ENCODE measurements around the gene FBLN2. TPM values are rescaled to one million over a fixed set of nuclear protein-coding genes. Genes with fewer than 3 reads are reported as not detected.

Gene FBLN2
- total and polyA plus RNA-seq, 4 donors: 1.3 to 9.1 (median 4.3) TPM

DNA sequence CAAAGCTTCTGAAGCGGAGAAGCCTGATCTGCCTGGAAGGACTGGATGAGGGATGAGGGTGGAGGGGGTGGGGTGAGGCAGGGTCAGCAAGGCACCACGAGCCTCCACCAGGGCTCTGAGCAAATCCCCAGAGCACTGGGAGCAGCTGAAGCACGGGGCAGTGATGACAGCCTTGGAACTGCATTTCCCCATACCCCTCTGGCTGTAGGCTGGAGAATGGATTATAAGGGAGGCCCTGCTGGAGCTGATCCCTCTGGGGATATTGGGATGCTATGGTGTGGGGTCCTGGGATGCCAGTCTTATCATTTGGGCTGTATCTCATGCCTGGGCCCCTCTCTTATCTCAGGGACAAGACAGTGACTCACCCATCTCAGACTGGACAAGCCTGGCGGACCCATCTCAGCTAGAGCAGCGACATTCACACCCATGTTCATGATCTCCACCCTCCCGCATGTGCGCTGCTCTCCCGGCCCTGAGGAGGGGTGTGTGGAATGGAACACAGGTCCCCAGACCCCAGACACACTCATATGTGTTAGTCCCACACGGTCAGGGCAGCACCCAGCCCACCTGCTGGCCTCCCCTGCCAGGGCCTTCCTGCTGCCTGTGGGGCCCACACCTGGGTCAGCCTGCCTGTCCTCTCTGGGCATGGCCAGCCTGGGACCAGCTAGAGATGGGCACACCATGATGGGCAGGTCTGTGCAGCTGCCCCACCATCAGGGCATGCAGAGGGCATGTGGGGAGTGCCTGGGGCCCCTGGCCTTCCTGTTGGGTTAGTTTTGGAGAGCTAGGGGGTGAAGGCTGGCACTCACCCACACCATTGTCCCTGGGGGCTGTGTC, 97.1 kb downstream of the FBLN2 start:
- H3K27ac ChIP-seq (ENCODE audit: low read depth in 1 of 2, low read length in 2 of 2): no peak overlapping the region
- TF ChIP-seq SP1 (IDR thresholded peaks at IDR 0.05) (no peak), HNF4G (IDR thresholded peaks at IDR 0.05) (no peak), RXRA (IDR thresholded peaks at IDR 0.05) (no peak), EGR1 (IDR thresholded peaks at IDR 0.05; ENCODE audit: low read depth in 2 of 2) (no peak), TAF1 (conservative IDR thresholded peaks at IDR 0.05) (no peak), YY1 (IDR thresholded peaks at IDR 0.05) (no peak), NR2F2 (IDR thresholded peaks at IDR 0.05) (no peak), RAD21 (IDR thresholded peaks at IDR 0.05) (no peak), FOXA2 (IDR thresholded peaks at IDR 0.05) (no peak), JUND (IDR thresholded peaks at IDR 0.05) (no peak), HNF4A (conservative IDR thresholded peaks at IDR 0.05) (no peak)
- TF ChIP-seq, protein P1, sequence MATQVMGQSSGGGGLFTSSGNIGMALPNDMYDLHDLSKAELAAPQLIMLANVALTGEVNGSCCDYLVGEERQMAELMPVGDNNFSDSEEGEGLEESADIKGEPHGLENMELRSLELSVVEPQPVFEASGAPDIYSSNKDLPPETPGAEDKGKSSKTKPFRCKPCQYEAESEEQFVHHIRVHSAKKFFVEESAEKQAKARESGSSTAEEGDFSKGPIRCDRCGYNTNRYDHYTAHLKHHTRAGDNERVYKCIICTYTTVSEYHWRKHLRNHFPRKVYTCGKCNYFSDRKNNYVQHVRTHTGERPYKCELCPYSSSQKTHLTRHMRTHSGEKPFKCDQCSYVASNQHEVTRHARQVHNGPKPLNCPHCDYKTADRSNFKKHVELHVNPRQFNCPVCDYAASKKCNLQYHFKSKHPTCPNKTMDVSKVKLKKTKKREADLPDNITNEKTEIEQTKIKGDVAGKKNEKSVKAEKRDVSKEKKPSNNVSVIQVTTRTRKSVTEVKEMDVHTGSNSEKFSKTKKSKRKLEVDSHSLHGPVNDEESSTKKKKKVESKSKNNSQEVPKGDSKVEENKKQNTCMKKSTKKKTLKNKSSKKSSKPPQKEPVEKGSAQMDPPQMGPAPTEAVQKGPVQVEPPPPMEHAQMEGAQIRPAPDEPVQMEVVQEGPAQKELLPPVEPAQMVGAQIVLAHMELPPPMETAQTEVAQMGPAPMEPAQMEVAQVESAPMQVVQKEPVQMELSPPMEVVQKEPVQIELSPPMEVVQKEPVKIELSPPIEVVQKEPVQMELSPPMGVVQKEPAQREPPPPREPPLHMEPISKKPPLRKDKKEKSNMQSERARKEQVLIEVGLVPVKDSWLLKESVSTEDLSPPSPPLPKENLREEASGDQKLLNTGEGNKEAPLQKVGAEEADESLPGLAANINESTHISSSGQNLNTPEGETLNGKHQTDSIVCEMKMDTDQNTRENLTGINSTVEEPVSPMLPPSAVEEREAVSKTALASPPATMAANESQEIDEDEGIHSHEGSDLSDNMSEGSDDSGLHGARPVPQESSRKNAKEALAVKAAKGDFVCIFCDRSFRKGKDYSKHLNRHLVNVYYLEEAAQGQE (IDR thresholded peaks at IDR 0.05): no peak
- TF ChIP-seq, protein P2, sequence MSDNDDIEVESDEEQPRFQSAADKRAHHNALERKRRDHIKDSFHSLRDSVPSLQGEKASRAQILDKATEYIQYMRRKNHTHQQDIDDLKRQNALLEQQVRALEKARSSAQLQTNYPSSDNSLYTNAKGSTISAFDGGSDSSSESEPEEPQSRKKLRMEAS (IDR thresholded peaks at IDR 0.05): no peak
- TF ChIP-seq, protein P3, sequence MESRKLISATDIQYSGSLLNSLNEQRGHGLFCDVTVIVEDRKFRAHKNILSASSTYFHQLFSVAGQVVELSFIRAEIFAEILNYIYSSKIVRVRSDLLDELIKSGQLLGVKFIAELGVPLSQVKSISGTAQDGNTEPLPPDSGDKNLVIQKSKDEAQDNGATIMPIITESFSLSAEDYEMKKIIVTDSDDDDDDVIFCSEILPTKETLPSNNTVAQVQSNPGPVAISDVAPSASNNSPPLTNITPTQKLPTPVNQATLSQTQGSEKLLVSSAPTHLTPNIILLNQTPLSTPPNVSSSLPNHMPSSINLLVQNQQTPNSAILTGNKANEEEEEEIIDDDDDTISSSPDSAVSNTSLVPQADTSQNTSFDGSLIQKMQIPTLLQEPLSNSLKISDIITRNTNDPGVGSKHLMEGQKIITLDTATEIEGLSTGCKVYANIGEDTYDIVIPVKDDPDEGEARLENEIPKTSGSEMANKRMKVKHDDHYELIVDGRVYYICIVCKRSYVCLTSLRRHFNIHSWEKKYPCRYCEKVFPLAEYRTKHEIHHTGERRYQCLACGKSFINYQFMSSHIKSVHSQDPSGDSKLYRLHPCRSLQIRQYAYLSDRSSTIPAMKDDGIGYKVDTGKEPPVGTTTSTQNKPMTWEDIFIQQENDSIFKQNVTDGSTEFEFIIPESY (IDR thresholded peaks at IDR 0.05): no peak
- TF ChIP-seq, protein P4, sequence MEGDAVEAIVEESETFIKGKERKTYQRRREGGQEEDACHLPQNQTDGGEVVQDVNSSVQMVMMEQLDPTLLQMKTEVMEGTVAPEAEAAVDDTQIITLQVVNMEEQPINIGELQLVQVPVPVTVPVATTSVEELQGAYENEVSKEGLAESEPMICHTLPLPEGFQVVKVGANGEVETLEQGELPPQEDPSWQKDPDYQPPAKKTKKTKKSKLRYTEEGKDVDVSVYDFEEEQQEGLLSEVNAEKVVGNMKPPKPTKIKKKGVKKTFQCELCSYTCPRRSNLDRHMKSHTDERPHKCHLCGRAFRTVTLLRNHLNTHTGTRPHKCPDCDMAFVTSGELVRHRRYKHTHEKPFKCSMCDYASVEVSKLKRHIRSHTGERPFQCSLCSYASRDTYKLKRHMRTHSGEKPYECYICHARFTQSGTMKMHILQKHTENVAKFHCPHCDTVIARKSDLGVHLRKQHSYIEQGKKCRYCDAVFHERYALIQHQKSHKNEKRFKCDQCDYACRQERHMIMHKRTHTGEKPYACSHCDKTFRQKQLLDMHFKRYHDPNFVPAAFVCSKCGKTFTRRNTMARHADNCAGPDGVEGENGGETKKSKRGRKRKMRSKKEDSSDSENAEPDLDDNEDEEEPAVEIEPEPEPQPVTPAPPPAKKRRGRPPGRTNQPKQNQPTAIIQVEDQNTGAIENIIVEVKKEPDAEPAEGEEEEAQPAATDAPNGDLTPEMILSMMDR (IDR thresholded peaks at IDR 0.05; ENCODE audit: low read depth, low read length, missing input control): no peak
- H3K9ac ChIP-seq (ENCODE audit: low read depth in 1 of 2, low read length in 2 of 2): no peak overlapping the region
- H3K9me3 ChIP-seq (ENCODE audit: control insufficient read depth in 4 of 4, low read length in 3 of 4): no peaks in the 10 kb centered on the region
- no peak for DNase-seq (ENCODE audit: low spot score)
- WGBS: 80% methylated on average over 9 of the region's 9 CpGs
- no peaks in the 10 kb centered on the region for H3K36me3 ChIP-seq (ENCODE audit: control insufficient read depth in 4 of 4, insufficient read depth in 3 of 4, low read depth in 1 of 4, low read length in 3 of 4)
- H3K4me3 ChIP-seq (ENCODE audit: low read depth in 1 of 3, low read length in 3 of 3): no peak overlapping the region
- peaks cover 0 to 17% (median 3%) of the 10 kb centered on the region in 4 donors for H3K4me1 ChIP-seq (ENCODE audit: control insufficient read depth in 4 of 4, insufficient read depth in 4 of 4, low read length in 3 of 4)
- H3K27me3 ChIP-seq (ENCODE audit: control insufficient read depth in 4 of 4, insufficient read depth in 4 of 4, low read length in 3 of 4): peaks cover 0 to 13% (median 3%) of the 10 kb centered on the region in 4 donors
